ENCODE measurements around the gene MPP4. TPM values are rescaled to one million over a fixed set of nuclear protein-coding genes. Genes with fewer than 3 reads are reported as not detected.

Gene MPP4
- total and polyA plus RNA-seq, 10 of the 15 experiments (the other 5 are each of a cell fraction or from before 2014, with no cell fraction given) = 0.03 to 0.14 (median 0.05) TPM; not detected in 4

GRCh38 chr2:201649442-201649841 is 49.0 kb downstream of the MPP4 start (continued):
- TF ChIP-seq PKNOX1 (IDR thresholded peaks at IDR 0.05) = no peak
- no peak for TF ChIP-seq RAD21 (IDR thresholded peaks at IDR 0.05; ENCODE audit: insufficient read depth, low read depth, low read length)
- no peak for TF ChIP-seq HDGF (IDR thresholded peaks at IDR 0.05)
- TF ChIP-seq, protein P1, sequence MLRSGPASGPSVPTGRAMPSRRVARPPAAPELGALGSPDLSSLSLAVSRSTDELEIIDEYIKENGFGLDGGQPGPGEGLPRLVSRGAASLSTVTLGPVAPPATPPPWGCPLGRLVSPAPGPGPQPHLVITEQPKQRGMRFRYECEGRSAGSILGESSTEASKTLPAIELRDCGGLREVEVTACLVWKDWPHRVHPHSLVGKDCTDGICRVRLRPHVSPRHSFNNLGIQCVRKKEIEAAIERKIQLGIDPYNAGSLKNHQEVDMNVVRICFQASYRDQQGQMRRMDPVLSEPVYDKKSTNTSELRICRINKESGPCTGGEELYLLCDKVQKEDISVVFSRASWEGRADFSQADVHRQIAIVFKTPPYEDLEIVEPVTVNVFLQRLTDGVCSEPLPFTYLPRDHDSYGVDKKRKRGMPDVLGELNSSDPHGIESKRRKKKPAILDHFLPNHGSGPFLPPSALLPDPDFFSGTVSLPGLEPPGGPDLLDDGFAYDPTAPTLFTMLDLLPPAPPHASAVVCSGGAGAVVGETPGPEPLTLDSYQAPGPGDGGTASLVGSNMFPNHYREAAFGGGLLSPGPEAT (IDR thresholded peaks at IDR 0.05; ENCODE audit: low read depth) = no peak
- no peak for TF ChIP-seq MAX (IDR thresholded peaks at IDR 0.05; ENCODE audit: low read depth, low read length)
- no peak for TF ChIP-seq EED (IDR thresholded peaks at IDR 0.05; ENCODE audit: low read depth)
- TF ChIP-seq RUNX3 (IDR thresholded peaks at IDR 0.05; ENCODE audit: low read length) = no peak

- 33% methylated on average over 5 of the region's 5 CpGs for WGBS (ENCODE audit: insufficient coverage, insufficient replicate concordance, low lambda C conversion rate, missing lambda C conversion rate)
- Histone ChIP-seq H3K9me3 (replicated peaks; ENCODE audit: control insufficient read depth, insufficient read depth, low read length) (no peaks in the 10 kb centered on the region), H3K4me3 (no peak overlapping the region), H3K36me3 (ENCODE audit: control insufficient read depth in 2 of 2, insufficient read depth in 2 of 2, low read length in 1 of 2) (no peaks in the 10 kb centered on the region), H4K20me1 (ENCODE audit: control insufficient read depth, insufficient read depth) (no peaks in the 10 kb centered on the region), H3K4me2 (ENCODE audit: control insufficient read depth, insufficient read depth) (no peak overlapping the region), H3K27ac (ENCODE audit: control insufficient read depth, insufficient read depth) (no peak overlapping the region), H3K79me2 (ENCODE audit: control insufficient read depth, insufficient read depth, low read length) (no peaks in the 10 kb centered on the region), H3K4me1 (ENCODE audit: control insufficient read depth, insufficient read depth, low read length) (no peaks in the 10 kb centered on the region), H3K27me3 (replicated peaks in 1 of 2; ENCODE audit: control insufficient read depth in 2 of 2, insufficient read depth in 2 of 2, low read length in 1 of 2) (no peaks in the 10 kb centered on the region), H2AFZ (ENCODE audit: control insufficient read depth, low read depth, low read length) (no peak overlapping the region), H3K9ac (ENCODE audit: control insufficient read depth, insufficient read depth, low read length) (no peak overlapping the region)
- ChIA-PET SMC1A (ENCODE audit: uncharacterized antibody, unreplicated experiment) (no interaction called here), POLR2A (no interaction called here), RAD21 (ENCODE audit: unreplicated experiment) (no interaction called here), CTCF (no interaction called here)
- no TSS peak for BruUV-seq (replicated peaks)
- in situ Hi-C loops (cut with MboI) = no loop called here
- intact Hi-C loops (cut with micrococcal nuclease; ENCODE audit: unreplicated experiment) = loop anchor here (10.0 kb wide), 1 partner anchor 383 kb away; the partner anchor contains the start of gene CASP8
- FAIRE-seq (no peak), ATAC-seq (no peak), DNase-seq (ENCODE audit: low read depth, low spot score) (no peak)
- TF ChIP-seq CEBPZ (IDR thresholded peaks at IDR 0.05; ENCODE audit: low read depth, low read length) = no peak
- TF ChIP-seq, protein P2, sequence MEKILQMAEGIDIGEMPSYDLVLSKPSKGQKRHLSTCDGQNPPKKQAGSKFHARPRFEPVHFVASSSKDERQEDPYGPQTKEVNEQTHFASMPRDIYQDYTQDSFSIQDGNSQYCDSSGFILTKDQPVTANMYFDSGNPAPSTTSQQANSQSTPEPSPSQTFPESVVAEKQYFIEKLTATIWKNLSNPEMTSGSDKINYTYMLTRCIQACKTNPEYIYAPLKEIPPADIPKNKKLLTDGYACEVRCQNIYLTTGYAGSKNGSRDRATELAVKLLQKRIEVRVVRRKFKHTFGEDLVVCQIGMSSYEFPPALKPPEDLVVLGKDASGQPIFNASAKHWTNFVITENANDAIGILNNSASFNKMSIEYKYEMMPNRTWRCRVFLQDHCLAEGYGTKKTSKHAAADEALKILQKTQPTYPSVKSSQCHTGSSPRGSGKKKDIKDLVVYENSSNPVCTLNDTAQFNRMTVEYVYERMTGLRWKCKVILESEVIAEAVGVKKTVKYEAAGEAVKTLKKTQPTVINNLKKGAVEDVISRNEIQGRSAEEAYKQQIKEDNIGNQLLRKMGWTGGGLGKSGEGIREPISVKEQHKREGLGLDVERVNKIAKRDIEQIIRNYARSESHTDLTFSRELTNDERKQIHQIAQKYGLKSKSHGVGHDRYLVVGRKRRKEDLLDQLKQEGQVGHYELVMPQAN (conservative IDR thresholded peaks at IDR 0.05) = no peak
- no peak for TF ChIP-seq MEF2B (IDR thresholded peaks at IDR 0.05; ENCODE audit: partially characterized antibody, poor library complexity, severe bottlenecking)
- no peak for TF ChIP-seq RAD21 (IDR thresholded peaks at IDR 0.05; ENCODE audit: insufficient read depth, low read depth, low read length)
- TF ChIP-seq LARP7 (IDR thresholded peaks at IDR 0.05) = no peak
Observed at GRCh38 chr2:201647431-201647830, 51.0 kb downstream of the MPP4 start.
